ENCODE results near the gene PPP1R12C.
"Not testable (repeated sequence)": the region's sequence is repeated elsewhere in the genome, so short reads cannot be mapped to it uniquely, and the experiment has no call there.

PPP1R12C gene

GRCh38 chr19:55109527-55110291 lies 7.7 kb downstream of the PPP1R12C start:
- no peak for DNase-seq

GRCh38 chr19:55107252-55107651 lies 10.2 kb downstream of the PPP1R12C start:
- DNase-seq, result not testable (repeated sequence)

GRCh38 chr19:55106591-55106990 lies 10.8 kb downstream of the PPP1R12C start:
- no peak for DNase-seq

- no peak for DNase-seq
These were observed 12.2 kb downstream of the PPP1R12C start for GRCh38 chr19:55105237-55105636.

- no peak for DNase-seq
These were observed 14.2 kb downstream of the PPP1R12C start for GRCh38 chr19:55103190-55103589.

- no peak for DNase-seq
These were observed 16.2 kb downstream of the PPP1R12C start for GRCh38 chr19:55101261-55101660.

- DNase-seq, result no peak
These were observed 17.6 kb downstream of the PPP1R12C start for GRCh38 chr19:55099557-55100506.

- no peak for DNase-seq
These were observed 18.5 kb downstream of the PPP1R12C start for GRCh38 chr19:55098716-55099556.

- no peak for DNase-seq
These were observed 19.3 kb downstream of the PPP1R12C start for GRCh38 chr19:55097864-55098715.

- DNase-seq, result no peak
These were observed 21.3 kb downstream of the PPP1R12C start for GRCh38 chr19:55096061-55096701.

GRCh38 chr19:55095260-55096060 lies 22.0 kb downstream of the PPP1R12C start:
- no peak for DNase-seq

- DNase-seq, result no peak
These were observed 22.8 kb downstream of the PPP1R12C start for GRCh38 chr19:55094456-55095259.

- no peak for DNase-seq
These were observed 24.8 kb downstream of the PPP1R12C start for GRCh38 chr19:55092423-55093318.

- no peak for DNase-seq
These were observed 25.5 kb downstream of the PPP1R12C start for GRCh38 chr19:55091955-55092354.

- no peak for DNase-seq
These were observed 26.1 kb downstream of the PPP1R12C start for GRCh38 chr19:55091126-55091910.

- DNase-seq, result no peak
These were observed 26.9 kb downstream of the PPP1R12C start for GRCh38 chr19:55090564-55090963.

- no peak for DNase-seq
These were observed 28.0 kb downstream of the PPP1R12C start for GRCh38 chr19:55089342-55089944.
